Fibroblast of mammary gland (primary cell): Measurements from ENCODE around the gene WNT9B.

Source experiments
- DNase-seq: peaks from one replicate; pipeline ENCODE4 v3.0.0-alpha.2; 2010; ENCODE audit warnings: low read depth
- H3K4me3 ChIP-seq: 2 replicates; pipeline ENCODE4 v1.5.1; 2011; ENCODE audit warnings: low read depth, mild to moderate bottlenecking, low read length, moderate library complexity; ENCODE audit not compliant: control insufficient read depth
- CTCF ChIP-seq: conservative IDR thresholded peaks from 2 replicates; pipeline ENCODE4 v1.5.1; 2011; ENCODE audit warnings: low read depth, low read length, inconsistent platforms; ENCODE audit not compliant: control insufficient read depth, insufficient read depth

Gene WNT9B

GRCh38 chr17:46878055-46878454 is 26.7 kb downstream of the WNT9B start:
- no peak overlapping the region for H3K4me3 ChIP-seq
- TF ChIP-seq CTCF: no peak
- DNase-seq: no peak

- no peak overlapping the region for H3K4me3 ChIP-seq
- TF ChIP-seq CTCF: no peak
- DNase-seq: no peak
These were observed 27.7 kb downstream of the WNT9B start for GRCh38 chr17:46879101-46879500.

GRCh38 chr17:46881015-46881414 is 29.6 kb downstream of the WNT9B start:
- DNase-seq: no peak
- no peak for TF ChIP-seq CTCF
- H3K4me3 ChIP-seq: no peak overlapping the region

- DNase-seq: no peak
- no peak for TF ChIP-seq CTCF
- no peak overlapping the region for H3K4me3 ChIP-seq
These were observed 31.3 kb downstream of the WNT9B start for GRCh38 chr17:46882666-46883065.

GRCh38 chr17:46883871-46884520 is 32.6 kb downstream of the WNT9B start:
- TF ChIP-seq CTCF: no peak
- H3K4me3 ChIP-seq: no peak overlapping the region
- no peak for DNase-seq

GRCh38 chr17:46884552-46884951 is 33.2 kb downstream of the WNT9B start:
- DNase-seq: no peak
- TF ChIP-seq CTCF: no peak
- no peak overlapping the region for H3K4me3 ChIP-seq
